ENCODE measurements around the gene TNFRSF11A.

TNFRSF11A gene

DNA sequence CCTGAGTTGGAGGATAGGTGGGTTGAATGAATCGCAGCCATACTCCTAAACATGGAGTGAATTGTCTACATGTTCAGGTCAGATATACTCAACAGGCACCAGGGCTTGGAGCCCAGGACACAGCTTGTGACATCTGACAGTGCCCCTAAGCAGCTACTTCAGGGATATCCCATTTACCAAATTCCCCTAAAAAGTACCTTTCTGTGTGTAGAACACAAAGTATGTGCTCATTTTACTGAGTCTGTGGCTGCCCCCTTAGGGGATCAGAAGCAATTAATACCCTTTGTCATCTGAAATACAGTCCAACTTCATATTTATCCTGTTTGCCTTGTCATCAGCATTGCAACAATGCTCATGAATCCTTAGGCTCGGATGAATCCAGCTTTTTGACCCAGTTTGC is 20.8 kb downstream of the TNFRSF11A start:
- no peak for DNase-seq

DNA sequence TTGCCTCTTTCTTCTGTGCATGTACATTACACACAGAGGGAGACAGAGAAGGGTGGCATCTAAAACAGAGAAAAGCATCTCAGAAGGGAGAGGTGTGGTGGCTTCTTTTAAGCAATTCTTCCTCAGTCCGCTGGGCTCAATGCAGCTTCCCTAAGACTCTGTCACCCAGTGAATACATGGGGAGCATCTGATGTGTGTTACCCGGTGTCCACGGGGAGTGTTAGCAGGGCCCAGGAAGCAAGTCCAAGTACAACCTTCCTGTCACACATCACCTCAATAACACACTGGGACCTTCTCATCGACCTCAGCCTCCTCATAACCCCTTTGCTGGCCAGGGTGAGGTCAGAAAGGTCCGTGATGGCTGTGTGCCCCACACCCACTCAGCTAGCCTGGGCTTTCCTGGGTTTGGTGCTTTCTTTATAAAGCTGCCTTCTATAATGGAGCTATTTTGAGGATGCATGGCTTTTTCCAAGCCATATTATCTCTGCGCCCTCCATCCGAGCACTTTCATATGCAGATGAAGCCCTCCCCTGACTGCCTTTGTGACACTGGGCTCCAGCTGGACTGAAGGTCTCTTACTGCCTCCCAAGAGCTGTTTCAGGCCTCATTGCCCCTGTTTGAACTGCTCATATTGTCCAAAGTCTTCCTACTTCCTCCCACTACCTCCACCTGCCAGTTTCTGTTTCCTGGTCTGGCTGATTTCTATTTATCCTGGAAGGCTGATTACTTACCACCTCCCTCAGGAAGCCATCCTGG is 21.4 kb downstream of the TNFRSF11A start:
- no peak for DNase-seq

DNA sequence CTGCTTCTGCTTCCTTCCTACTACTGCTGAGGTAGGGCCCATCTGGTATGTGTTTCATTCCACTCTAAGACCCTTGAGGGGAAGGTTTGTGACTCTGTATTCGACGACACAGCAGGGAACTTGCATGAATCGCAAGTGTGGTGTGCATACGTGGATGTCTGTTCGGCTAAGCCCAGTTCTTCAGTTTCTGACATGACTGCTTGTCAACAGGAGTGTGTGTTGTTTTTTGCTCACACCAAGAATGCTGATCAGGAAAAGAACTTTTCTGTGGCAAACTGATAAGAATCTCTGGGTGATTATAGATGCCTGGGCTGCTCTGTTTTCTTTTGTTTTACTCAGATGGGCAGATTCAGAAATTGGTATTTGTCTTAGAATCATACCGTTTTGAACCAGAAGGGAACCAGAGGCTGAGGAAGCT is 22.0 kb downstream of the TNFRSF11A start:
- no peak for DNase-seq

DNA sequence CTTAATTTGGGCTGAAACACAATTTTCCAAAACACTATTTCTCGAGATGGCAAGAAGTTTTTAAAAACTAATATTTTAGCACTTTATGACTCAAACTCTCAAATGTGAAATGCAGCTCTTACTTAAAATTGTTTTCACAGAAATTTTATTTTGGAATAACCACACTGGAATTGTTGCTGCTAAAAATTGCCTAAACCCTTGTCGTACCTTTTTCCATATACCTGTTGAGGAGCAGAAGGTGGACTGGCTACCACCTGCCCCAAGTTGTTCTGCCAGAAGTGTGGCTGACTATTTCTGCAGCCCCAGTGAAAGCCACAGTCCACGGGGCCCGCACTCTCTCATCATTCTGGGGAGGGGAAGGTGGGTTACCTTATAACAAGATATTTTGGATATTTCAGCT is 23.4 kb downstream of the TNFRSF11A start:
- no peak for DNase-seq

DNA sequence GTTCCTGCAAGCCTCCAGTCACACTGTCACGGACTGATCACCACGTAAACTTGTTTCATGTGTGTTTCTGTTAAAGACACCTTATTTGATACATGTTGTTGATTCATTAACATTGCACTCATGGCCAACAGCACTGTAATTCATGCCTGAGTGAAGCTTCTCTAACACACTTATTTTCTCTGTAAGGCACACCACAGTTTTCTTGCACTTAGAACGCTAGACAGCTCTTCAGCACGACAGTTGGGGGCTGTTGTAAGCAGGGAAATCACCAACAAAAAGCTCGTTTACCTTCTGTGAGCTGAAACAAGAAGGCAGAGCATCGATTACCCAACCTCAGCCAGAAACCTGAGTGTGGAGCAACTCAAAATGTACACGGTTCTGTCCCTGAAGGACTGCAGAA is 28.1 kb downstream of the TNFRSF11A start:
- DNase-seq: no peak

DNA sequence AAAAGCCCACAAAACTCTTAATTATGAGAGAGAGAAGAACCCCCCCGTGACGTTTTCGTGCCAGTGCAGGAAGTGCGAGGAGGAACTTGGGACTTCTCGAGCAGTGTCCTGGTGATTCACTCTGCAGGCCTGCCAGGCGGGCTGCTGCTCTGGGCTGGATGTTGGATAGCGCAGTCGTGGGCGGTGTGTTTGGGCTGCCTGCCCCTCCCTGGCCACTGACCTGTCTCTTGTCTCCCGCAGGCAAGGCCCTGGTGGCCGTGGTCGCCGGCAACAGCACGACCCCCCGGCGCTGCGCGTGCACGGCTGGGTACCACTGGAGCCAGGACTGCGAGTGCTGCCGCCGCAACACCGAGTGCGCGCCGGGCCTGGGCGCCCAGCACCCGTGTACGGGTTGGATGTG is 29.0 kb downstream of the TNFRSF11A start:
- DNase-seq: no peak

DNA sequence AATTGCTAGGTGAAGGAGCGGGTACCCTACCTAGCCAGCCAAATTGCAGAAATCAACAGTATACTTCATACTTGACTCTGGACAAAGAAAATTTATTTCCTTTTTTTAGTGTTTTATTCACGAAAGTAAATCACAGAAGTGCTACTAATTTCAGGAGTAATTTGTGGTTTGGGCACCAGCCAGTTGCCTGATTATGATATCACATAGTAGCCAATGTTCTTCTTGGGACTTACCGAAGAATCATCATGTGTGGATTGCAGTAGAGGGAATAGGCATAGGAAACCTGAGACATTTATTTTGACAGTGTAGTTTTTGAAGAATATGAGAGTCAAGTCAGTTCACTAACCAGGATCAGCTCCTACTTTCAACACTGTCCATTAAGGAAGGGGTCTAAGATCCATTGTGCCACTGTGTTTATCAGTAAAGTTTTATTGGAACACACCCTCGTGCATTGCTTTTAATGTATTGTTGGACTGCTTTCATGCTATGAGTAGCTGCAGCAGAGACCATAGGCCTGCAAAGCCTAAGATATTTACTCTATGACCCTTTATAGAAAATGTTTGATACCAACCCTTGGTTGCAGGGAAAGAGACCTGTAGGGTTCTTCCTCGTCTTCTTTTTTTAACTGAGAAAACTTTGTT is 32.1 kb downstream of the TNFRSF11A start:
- DNase-seq: no peak

DNA sequence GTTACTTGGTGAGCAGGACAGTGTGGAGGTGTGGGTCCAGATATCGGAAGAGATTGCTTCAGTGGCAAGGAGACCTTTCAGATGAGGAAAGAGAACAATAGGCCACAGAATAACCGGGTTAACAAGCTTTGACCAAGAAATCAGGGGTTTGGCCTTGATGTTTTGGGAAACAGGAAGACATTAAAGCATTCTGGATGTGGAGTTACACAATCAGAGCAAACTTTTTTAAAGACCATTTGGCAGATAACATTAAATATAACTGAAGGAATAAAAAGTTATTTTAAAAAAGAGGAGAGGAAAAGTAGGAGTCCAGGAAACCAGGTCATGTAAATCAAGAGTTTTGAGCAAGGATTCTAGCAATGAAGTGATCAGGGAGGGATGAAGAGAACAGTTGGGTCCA is 35.7 kb downstream of the TNFRSF11A start:
- DNase-seq: no peak

DNA sequence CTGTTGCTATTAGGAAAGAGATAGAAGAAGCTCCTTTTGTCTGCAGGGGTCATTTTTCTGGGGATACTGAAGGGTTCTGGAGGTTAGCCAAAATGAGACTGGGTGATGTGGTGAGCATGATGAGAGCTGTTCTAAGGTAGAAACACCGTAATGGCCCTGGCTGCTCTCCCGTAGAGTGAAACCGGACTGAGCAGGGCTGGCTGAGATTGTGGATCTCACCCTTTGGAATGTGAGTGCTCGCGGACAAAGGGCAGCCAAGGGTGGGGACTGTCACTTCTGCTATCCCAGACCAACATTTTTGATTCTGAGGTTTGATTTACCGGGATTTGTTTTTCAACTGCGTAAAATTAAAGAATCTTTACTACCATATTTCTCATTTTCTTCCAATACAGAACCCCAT is 36.2 kb downstream of the TNFRSF11A start:
- DNase-seq: no peak

DNA sequence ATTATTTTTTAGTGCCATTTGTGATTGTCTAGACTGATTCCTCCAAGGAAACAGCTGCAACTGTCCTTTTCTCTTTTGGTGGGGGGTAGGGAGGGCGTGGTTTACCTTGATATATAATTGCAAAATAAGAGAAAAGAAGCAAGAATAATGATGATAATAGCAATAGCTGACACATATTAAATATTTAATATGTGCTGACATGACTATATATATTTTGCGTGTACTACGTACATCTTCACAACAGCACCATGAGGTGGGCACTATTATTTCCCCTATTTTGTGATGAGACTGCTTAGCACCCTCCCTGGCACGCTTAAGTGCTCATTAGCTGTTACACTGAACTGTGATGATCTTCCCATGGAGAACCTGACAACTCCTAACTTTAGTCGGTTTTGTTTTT is 39.4 kb downstream of the TNFRSF11A start:
- DNase-seq: no peak

DNA sequence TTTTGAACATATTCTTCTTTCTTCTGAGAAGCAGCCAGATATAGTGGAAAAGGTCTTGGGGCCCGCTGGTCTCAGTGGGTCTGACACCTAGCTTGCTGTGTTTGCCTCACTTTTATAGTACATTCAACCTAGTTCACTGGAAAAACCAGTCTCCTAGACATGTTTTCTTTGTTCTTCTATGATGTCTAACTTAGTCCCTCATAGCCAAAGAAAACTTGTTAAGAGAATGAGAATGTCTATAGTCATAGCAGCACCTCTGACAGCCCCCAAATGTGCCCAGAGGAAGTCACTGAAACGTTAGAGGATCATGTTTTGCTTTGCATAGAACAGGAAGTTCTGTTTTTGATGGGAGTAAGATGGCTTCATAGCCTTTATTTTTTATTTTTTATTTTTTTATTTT is 40.3 kb downstream of the TNFRSF11A start:
- no peak for DNase-seq

DNA sequence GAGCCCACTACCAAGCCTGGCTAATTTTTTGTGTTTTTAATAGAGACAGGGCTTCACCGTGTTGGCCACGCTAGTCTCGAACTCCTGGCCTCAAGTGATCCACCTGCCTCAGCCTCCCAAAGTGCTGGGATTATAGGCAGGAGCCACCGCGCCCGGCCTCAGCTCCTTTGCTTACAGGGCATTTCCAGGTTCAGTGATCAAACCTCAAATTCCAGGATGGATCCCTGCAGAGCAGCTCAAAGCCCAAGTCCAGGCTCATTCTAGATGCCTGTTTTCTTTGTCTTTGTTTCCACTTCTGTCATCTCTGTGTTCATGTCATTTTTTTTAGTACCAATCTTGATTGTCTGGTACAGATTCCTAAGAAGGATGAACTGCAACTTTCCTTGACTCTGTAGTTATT is 41.9 kb downstream of the TNFRSF11A start:
- no peak for DNase-seq

DNA sequence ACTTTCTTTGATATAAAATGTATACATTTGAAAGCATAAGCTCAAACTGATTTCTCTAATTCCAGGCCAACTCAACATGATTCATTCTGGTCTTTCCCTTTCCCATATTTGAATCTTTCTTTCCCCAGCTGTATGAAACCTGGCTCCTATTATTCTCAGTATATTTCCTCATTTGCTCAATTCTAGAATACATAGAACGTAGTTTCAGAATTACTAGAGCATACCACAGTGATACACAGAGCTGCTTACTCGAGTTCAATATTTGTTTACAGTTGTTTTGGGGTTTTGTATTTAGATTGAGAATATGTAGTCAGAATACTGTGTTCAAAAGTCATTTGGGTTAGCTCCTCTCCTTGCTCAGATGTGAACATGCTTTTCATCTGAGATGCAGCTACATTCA is 43.0 kb downstream of the TNFRSF11A start:
- no peak for DNase-seq

DNA sequence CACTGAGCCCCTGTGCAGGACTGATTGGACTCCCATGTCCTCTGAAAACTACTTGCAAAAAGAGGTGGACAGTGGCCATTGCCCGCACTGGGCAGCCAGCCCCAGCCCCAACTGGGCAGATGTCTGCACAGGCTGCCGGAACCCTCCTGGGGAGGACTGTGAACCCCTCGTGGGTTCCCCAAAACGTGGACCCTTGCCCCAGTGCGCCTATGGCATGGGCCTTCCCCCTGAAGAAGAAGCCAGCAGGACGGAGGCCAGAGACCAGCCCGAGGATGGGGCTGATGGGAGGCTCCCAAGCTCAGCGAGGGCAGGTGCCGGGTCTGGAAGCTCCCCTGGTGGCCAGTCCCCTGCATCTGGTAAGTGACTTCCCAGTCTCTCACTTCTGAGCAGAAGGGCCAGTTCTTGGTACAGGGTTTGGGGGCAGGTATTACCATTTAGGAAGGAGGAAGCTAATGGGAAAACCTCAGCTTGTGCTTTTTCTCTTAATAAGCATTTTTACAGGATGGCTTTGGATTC is 44.1 kb downstream of the TNFRSF11A start:
- no peak for DNase-seq

DNA sequence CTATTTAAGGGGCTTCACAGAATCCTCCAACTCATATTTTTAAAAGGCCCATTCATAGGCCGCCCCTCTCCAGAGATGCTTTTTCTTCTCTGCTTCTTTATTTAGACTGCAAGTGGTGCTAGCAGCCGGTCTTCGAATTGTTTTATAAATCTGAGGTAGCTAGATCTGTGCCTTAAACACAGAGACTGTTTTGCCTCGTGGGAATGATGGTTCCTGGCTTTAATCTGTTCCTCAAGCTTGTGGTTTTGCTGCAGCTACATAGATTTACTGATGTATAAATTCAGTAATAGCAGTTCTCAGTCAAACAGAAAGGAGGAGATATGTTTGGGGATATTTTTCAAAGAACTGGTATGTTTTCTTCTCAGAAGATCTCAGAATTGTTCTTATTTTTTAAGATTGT is 45.3 kb downstream of the TNFRSF11A start:
- no peak for DNase-seq

DNA sequence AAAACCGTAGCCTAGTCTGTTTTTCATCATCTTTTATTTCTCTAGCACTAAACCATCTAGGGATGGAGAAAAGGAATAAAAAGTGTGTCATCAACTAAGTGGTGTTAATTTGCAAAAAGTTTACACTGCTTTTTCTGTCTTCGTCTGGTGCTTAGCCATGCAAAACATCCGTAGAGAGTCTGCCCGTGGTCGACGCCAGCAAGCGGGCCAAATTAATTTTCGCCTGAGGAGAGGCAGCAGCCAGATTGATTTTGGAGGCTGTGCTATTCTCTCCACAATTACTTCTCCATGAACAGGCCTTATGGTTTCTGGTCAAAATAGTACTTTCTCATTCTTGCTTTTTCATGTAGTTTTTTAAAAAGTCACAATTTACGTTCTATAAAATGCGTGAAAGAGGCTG is 46.3 kb downstream of the TNFRSF11A start:
- DNase-seq: peak; percentile 53

DNA sequence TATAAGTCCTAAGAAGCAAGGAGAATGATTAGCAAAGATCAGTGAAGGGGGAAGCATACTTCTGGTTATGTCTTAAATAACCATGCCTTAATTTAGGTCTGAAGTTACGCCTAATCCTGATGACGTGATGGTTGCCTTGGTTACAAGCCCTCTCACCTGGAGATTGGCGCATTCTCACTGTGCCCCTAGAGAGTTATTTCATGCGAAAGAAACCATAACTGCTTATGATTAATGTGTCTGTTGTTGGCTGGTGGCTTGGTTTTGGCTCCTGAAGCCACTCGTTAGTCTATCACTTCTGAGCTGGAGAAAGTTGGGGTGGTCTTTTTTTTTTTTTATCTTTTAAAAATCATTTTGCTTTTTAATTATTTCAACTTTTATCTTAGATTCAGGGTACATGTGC is 47.0 kb downstream of the TNFRSF11A start:
- no peak for DNase-seq

DNA sequence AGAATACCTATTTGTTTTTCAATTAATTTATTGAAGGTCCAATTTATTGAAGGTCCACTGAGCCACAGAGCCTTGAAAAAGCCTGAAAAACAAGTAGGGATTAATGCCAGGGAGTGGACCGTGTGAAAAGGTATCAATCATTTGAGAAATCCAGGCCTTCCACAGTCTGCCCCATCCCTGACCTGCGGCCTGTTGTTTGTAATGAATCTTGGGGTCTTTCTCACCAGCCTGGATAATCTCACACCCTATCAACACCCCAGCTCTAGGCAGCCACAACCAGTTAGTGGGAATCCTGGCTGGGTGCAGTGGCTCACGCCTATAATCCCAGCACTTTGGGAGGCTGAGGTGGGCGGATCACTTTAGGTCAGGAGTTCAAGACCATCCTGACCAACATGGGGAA is 47.8 kb downstream of the TNFRSF11A start:
- DNase-seq: no peak

DNA sequence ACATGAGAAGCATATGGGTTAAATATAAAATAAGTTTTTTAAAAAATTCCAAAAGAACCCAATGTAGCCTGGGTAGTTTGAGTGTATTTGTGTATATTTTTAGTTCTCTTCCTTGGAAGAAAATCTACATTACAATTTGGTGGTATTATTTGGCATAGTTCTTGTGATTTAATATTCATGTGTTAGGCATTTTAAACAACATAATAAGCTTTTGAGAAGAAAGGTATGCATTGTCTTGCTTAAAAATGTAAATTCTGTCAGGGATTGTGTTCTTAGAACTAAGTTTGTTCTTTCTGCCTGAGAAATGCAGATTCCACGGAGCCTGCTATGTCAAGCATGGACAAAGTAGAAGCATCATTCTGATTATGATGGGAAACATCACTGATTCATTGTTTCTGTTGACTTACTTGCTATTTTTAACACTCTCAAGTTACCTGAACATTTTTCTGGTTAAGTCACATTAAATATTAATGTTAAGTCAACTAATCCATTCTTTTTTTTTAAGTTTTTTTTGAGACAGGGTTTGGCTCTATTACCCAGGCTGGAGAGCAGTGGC is 49.4 kb downstream of the TNFRSF11A start:
- no peak for DNase-seq

DNA sequence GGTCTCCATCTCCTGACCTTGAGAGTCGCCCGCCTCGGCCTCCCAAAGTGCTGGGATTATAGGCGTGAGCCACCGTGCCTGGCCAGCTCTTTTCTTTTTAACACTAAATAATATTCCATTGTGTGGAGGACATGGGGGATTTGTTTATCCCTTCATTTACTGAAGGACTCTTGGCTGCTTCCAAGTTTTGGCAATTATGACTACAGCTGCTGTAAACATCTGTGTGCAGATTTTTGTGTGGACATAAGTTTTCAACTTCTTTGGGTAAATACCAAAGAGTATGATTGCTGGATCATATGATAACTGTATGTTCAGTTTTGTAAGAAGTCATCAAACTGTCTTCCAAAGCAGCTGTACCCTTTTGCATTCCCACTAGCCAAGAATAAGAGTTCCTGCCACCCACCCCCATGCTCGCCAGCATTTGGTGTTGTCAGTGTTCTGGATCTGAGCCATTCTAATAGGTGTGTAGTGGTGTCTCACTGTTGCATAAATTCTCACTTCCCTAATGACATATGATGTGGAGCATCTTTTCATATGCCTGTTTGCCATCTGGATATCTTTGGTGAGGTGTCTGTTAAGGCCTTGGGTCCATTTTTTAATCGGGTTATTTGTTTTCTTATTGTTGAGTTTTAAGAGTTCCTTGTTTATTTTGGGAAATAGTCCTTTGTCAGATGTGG is 52.2 kb downstream of the TNFRSF11A start:
- no peak for DNase-seq

DNA sequence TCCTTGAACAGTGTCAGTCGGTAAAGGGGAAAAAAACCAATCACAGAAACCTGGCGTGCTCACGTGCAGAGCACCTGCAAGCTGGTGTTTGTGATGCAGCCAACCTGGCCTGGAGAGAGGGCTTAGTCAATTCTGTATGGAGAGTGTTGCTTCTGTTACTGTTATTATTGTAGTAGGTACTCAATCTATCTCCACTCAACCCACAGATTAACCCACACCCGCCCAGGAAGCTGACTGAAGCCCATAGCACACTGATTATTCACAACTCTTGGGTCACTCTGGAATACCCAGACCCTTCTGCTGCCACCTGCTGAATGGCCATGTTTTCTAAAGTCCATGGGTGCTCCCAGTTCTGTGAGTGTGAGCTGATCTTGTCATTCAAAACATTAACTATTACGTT is 53.9 kb downstream of the TNFRSF11A start:
- DNase-seq: no peak

DNA sequence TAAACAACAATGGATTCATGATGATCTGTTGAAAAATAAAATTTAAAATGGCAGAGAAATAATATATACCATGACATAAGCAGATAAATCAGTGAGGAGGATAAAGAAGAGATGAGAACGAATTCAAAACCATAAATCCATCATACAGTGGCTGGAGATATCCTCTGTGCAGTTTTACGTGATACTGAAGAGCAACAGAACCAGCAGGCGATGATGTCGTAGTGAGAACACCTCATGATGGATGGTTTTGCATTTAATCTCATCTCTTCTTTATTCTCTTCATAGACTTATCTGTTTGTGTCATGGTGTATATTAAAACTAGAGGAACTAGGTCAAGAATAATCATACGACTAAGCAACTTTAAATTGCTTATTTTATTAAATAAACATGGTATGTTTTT is 56.3 kb downstream of the TNFRSF11A start:
- no peak for DNase-seq

DNA sequence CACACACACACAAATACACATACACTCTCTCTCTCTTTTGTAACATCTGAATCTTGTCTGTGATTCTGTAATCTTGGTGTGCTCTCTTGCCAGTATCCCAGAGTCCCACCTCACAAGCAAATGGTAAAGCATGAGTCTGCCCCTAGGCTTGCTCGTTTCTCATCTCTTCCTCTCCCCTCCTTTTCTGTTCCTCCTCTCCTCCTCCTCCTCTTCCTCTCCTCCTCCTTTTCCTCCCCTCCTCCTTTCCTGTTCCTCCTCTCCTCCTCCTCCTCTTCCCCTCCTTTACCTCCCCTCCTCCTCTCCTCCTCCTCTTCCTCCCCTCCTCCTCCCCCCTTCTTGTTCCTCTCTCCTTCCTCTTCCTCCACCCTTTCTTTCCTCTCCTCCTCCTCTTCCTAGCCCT is 59.0 kb downstream of the TNFRSF11A start:
- no peak for DNase-seq

DNA sequence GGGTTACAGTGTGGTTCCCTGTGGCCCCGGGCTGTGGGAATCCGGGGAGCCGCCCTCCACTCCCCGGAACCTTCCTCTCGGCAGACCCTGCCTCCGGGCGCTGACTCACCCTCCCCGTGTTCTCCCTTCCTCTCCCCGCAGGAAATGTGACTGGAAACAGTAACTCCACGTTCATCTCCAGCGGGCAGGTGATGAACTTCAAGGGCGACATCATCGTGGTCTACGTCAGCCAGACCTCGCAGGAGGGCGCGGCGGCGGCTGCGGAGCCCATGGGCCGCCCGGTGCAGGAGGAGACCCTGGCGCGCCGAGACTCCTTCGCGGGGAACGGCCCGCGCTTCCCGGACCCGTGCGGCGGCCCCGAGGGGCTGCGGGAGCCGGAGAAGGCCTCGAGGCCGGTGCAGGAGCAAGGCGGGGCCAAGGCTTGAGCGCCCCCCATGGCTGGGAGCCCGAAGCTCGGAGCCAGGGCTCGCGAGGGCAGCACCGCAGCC is 59.5 kb downstream of the TNFRSF11A start:
- no peak for DNase-seq

All from left hindlimb (tissue), 1 donor.